ENCODE results near the gene GET3.
A peak's percentile ranks its signal among the peaks of the same experiment; 100 is the strongest.

The GET3 gene

GRCh38 chr19:12752056-12752781 is 14.9 kb downstream of the GET3 start:
- Histone ChIP-seq H2AFZ (ENCODE audit: low read length, unreplicated experiment) (no peak overlapping the region), H3K27ac (ENCODE audit: low read depth, low read length) (no peak overlapping the region), H3K79me2 (ENCODE audit: control insufficient read depth, insufficient read depth, low read length, unreplicated experiment) (no peaks in the 10 kb centered on the region), H3K4me1 (ENCODE audit: control insufficient read depth, insufficient read depth, low read length, unreplicated experiment) (peaks cover 15% of the 10 kb centered on the region), H3K36me3 (ENCODE audit: insufficient read depth, low read length) (peaks cover 7% of the 10 kb centered on the region; the same call in 1 of the 2 replicates), H3K4me3 (ENCODE audit: low read depth, low read length) (no peak overlapping the region), H3K27me3 (ENCODE audit: insufficient read depth, low read length) (no peaks in the 10 kb centered on the region)

- no peaks in the 10 kb centered on the region for H3K36me3 ChIP-seq (ENCODE audit: insufficient read depth, low read length)
- H3K4me3 ChIP-seq (ENCODE audit: low read depth, low read length), result no peak overlapping the region
- H3K4me1 ChIP-seq (ENCODE audit: control insufficient read depth, insufficient read depth, low read length, unreplicated experiment), result peaks cover 12% of the 10 kb centered on the region
- H2AFZ ChIP-seq (ENCODE audit: low read length, unreplicated experiment), result no peak overlapping the region
- no peak overlapping the region for H3K27ac ChIP-seq (ENCODE audit: low read depth, low read length)
- no peaks in the 10 kb centered on the region for H3K27me3 ChIP-seq (ENCODE audit: insufficient read depth, low read length)
- no peaks in the 10 kb centered on the region for H3K79me2 ChIP-seq (ENCODE audit: control insufficient read depth, insufficient read depth, low read length, unreplicated experiment)
Measured at GRCh38 chr19:12754465-12755196, 17.3 kb downstream of the GET3 start.

- Histone ChIP-seq H3K36me3 (ENCODE audit: insufficient read depth, low read length) (no peaks in the 10 kb centered on the region), H3K4me1 (ENCODE audit: control insufficient read depth, insufficient read depth, low read length, unreplicated experiment) (no peaks in the 10 kb centered on the region), H3K27ac (ENCODE audit: low read depth, low read length) (no peak overlapping the region), H2AFZ (ENCODE audit: low read length, unreplicated experiment) (no peak overlapping the region), H3K27me3 (ENCODE audit: insufficient read depth, low read length) (no peaks in the 10 kb centered on the region), H3K79me2 (ENCODE audit: control insufficient read depth, insufficient read depth, low read length, unreplicated experiment) (no peaks in the 10 kb centered on the region), H3K4me3 (ENCODE audit: low read depth, low read length) (no peak overlapping the region)
Measured at GRCh38 chr19:12756150-12756883, 19.0 kb downstream of the GET3 start.

GRCh38 chr19:12757544-12758274 is 20.4 kb downstream of the GET3 start:
- Histone ChIP-seq H3K79me2 (ENCODE audit: control insufficient read depth, insufficient read depth, low read length, unreplicated experiment) (no peaks in the 10 kb centered on the region), H2AFZ (ENCODE audit: low read length, unreplicated experiment) (peak overlapping the region; percentile 85), H3K4me3 (ENCODE audit: low read depth, low read length) (peak overlapping the region; percentile 67), H3K36me3 (ENCODE audit: insufficient read depth, low read length) (no peaks in the 10 kb centered on the region), H3K27me3 (ENCODE audit: insufficient read depth, low read length) (no peaks in the 10 kb centered on the region), H3K4me1 (ENCODE audit: control insufficient read depth, insufficient read depth, low read length, unreplicated experiment) (no peaks in the 10 kb centered on the region), H3K27ac (ENCODE audit: low read depth, low read length) (no peak overlapping the region)

- no peaks in the 10 kb centered on the region for H3K4me1 ChIP-seq (ENCODE audit: control insufficient read depth, insufficient read depth, low read length, unreplicated experiment)
Measured at GRCh38 chr19:12759686-12760085, 22.4 kb downstream of the GET3 start.

GRCh38 chr19:12763100-12763499 is 25.8 kb downstream of the GET3 start:
- H2AFZ ChIP-seq (ENCODE audit: low read length, unreplicated experiment), result no peak overlapping the region
- no peaks in the 10 kb centered on the region for H3K27me3 ChIP-seq (ENCODE audit: insufficient read depth, low read length)
- H3K4me3 ChIP-seq (ENCODE audit: low read depth, low read length), result no peak overlapping the region
- no peaks in the 10 kb centered on the region for H3K4me1 ChIP-seq (ENCODE audit: control insufficient read depth, insufficient read depth, low read length, unreplicated experiment)
- no peak overlapping the region for H3K27ac ChIP-seq (ENCODE audit: low read depth, low read length)
- no peaks in the 10 kb centered on the region for H3K79me2 ChIP-seq (ENCODE audit: control insufficient read depth, insufficient read depth, low read length, unreplicated experiment)
- no peaks in the 10 kb centered on the region for H3K36me3 ChIP-seq (ENCODE audit: insufficient read depth, low read length)

More at GRCh38 chr19:12759686-12760085, 22.4 kb downstream of the GET3 start:
- Histone ChIP-seq H2AFZ (ENCODE audit: low read length, unreplicated experiment) (no peak overlapping the region), H3K36me3 (ENCODE audit: insufficient read depth, low read length) (no peaks in the 10 kb centered on the region), H3K27me3 (ENCODE audit: insufficient read depth, low read length) (no peaks in the 10 kb centered on the region), H3K79me2 (ENCODE audit: control insufficient read depth, insufficient read depth, low read length, unreplicated experiment) (no peaks in the 10 kb centered on the region), H3K4me3 (ENCODE audit: low read depth, low read length) (no peak overlapping the region), H3K27ac (ENCODE audit: low read depth, low read length) (no peak overlapping the region)

GRCh38 chr19:12764698-12765097 is 27.4 kb downstream of the GET3 start:
- H3K27me3 ChIP-seq (ENCODE audit: insufficient read depth, low read length), result no peaks in the 10 kb centered on the region
- H3K36me3 ChIP-seq (ENCODE audit: insufficient read depth, low read length), result no peaks in the 10 kb centered on the region
- H3K79me2 ChIP-seq (ENCODE audit: control insufficient read depth, insufficient read depth, low read length, unreplicated experiment), result no peaks in the 10 kb centered on the region
- no peak overlapping the region for H2AFZ ChIP-seq (ENCODE audit: low read length, unreplicated experiment)
- no peak overlapping the region for H3K4me3 ChIP-seq (ENCODE audit: low read depth, low read length)
- no peaks in the 10 kb centered on the region for H3K4me1 ChIP-seq (ENCODE audit: control insufficient read depth, insufficient read depth, low read length, unreplicated experiment)
- no peak overlapping the region for H3K27ac ChIP-seq (ENCODE audit: low read depth, low read length)

GRCh38 chr19:12766051-12766521 is 28.8 kb downstream of the GET3 start:
- Histone ChIP-seq H3K36me3 (ENCODE audit: insufficient read depth, low read length) (no peaks in the 10 kb centered on the region), H2AFZ (ENCODE audit: low read length, unreplicated experiment) (no peak overlapping the region), H3K27ac (ENCODE audit: low read depth, low read length) (no peak overlapping the region), H3K27me3 (ENCODE audit: insufficient read depth, low read length) (no peaks in the 10 kb centered on the region), H3K79me2 (ENCODE audit: control insufficient read depth, insufficient read depth, low read length, unreplicated experiment) (no peaks in the 10 kb centered on the region), H3K4me1 (ENCODE audit: control insufficient read depth, insufficient read depth, low read length, unreplicated experiment) (no peaks in the 10 kb centered on the region), H3K4me3 (ENCODE audit: low read depth, low read length) (peak overlapping the region; percentile 58)

GRCh38 chr19:12767150-12767549 is 29.9 kb downstream of the GET3 start:
- Histone ChIP-seq H3K4me1 (ENCODE audit: control insufficient read depth, insufficient read depth, low read length, unreplicated experiment) (no peaks in the 10 kb centered on the region), H3K36me3 (ENCODE audit: insufficient read depth, low read length) (no peaks in the 10 kb centered on the region), H3K4me3 (ENCODE audit: low read depth, low read length) (no peak overlapping the region)

GRCh38 chr19:12767666-12768065 is 30.4 kb downstream of the GET3 start:
- no peaks in the 10 kb centered on the region for H3K4me1 ChIP-seq (ENCODE audit: control insufficient read depth, insufficient read depth, low read length, unreplicated experiment)
- no peaks in the 10 kb centered on the region for H3K36me3 ChIP-seq (ENCODE audit: insufficient read depth, low read length)
- H3K4me3 ChIP-seq (ENCODE audit: low read depth, low read length), result no peak overlapping the region
- no peaks in the 10 kb centered on the region for H3K27me3 ChIP-seq (ENCODE audit: insufficient read depth, low read length)
- no peaks in the 10 kb centered on the region for H3K79me2 ChIP-seq (ENCODE audit: control insufficient read depth, insufficient read depth, low read length, unreplicated experiment)
- H3K27ac ChIP-seq (ENCODE audit: low read depth, low read length), result no peak overlapping the region
- no peak overlapping the region for H2AFZ ChIP-seq (ENCODE audit: low read length, unreplicated experiment)

More at GRCh38 chr19:12767150-12767549, 29.9 kb downstream of the GET3 start:
- Histone ChIP-seq H3K27me3 (ENCODE audit: insufficient read depth, low read length) (no peaks in the 10 kb centered on the region), H3K79me2 (ENCODE audit: control insufficient read depth, insufficient read depth, low read length, unreplicated experiment) (no peaks in the 10 kb centered on the region), H2AFZ (ENCODE audit: low read length, unreplicated experiment) (no peak overlapping the region), H3K27ac (ENCODE audit: low read depth, low read length) (no peak overlapping the region)
